HG03469 (cell line): Measurements from ENCODE around the gene MYOT.

Source experiments
- ATAC-seq: cut with Tn5 transposase; IDR thresholded peaks from one replicate; pipeline ENCODE4 v1.9.1; 2021; ENCODE audit warnings: mild to moderate bottlenecking, moderate library complexity, moderate number of reproducible peaks; ENCODE audit not compliant: unreplicated experiment

Gene MYOT

DNA sequence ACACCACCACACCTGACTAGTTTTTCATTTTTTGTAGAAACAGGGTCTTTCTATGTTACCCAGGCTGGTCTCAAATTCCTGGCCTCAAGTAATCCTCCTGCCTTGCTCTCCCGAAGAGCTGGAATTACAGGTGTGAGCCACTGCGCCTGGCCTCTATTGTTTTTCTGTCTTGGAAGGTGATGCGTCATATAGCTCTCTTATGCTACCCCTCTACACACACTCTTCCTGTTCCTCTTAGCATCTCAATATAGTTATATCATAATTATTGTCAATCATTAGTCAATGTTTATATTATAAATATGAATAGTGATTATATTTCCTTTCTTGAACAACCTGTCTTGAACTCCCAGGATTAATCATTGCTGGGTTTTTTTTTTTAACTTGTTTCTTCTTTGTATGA lies 28.9 kb downstream of the MYOT start:
- no peak for ATAC-seq

- ATAC-seq, result no peak
Measured at GRCh38 chr5:137899493-137899892, 31.8 kb downstream of the MYOT start.

DNA sequence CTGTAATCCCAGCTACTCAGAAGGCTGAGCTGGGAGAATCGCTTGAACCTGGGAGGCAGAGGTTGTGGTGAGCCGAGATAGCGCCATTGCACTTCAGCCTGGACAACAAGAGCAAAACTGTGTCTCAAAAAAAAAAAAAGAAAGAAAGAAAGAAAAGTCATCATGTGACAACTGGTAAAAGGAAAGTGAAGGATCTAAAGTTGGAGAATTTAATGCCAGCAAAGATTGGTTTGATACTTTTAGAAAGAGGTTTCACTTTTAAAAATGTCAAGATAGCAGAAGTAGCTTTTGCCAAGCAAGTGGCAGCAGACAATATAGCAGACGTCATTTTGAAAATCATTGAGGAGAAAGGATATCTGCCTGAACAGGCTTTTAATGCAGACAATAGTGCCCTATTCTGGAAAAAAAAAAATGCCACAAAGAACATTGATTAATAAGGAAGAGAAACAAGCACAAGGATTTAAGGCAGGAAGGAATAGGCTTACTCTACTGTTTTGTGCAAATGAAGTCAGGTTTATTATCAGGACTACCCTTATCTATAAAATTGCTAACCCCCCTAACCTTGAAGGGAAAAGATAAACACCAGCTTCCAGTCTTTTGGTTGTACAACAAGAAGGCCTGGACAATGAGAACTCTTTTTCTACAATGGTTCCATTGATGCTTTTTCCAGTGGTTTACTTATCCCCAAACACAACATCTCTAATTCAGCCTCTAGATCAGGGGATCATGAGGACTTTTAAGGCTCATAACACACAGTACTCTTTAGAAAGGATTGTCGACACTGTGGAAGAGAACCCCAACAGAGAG lies 33.6 kb downstream of the MYOT start:
- no peak for ATAC-seq

DNA sequence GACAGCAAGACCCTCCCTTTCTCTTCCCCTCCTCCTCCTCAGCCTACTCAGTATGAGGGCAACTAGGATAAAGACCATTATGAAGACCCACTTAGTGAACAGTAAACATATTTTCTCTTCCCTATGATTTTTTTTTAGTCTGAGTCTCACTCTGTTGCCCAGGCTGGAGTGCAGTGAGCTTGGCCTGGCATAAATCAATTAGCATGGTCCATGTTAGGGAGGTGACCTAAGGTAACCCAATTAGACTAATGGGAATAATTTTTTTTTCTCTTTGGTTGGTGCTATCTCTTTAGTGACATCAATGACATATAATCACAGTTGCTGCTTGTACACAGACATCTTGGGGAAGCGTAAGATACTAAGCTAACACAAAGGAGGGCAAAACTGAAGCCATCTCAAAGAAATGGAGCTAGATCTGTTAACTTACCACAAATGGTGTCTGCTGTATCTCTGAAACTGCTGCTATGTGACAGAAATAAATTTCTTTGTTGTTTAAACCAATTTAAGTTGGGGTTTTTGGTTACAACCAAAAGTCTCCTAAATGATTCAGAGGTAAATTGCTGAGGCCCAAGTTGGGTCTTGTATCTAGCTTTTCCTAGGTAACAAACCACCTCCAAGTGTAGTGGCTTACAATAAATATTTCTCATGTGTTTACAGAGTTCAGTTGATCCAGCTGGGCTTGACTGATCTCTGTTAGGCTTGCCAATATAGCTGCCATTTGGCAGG lies 34.9 kb downstream of the MYOT start:
- no peak for ATAC-seq

DNA sequence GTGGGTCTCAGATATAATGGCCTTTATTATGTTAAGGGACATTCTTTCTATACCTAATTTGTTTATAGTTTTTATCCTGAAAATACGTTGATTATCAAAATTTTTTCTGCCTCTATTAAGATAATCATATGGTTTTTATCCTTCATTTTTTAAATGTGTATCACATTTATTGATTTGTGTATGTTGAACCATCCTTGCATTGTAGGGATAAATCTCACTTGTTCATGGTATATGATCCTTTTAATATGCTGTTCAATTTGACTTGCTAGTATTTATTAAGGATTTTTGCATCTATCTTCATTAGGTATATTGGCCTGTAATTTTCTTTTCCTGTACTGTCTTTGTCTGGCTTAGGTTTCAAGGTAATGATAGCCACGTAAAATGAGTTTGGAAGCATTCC lies 47.1 kb downstream of the MYOT start:
- ATAC-seq, result no peak

- ATAC-seq, result no peak
Measured at GRCh38 chr5:137916923-137917322, 49.3 kb downstream of the MYOT start.

DNA sequence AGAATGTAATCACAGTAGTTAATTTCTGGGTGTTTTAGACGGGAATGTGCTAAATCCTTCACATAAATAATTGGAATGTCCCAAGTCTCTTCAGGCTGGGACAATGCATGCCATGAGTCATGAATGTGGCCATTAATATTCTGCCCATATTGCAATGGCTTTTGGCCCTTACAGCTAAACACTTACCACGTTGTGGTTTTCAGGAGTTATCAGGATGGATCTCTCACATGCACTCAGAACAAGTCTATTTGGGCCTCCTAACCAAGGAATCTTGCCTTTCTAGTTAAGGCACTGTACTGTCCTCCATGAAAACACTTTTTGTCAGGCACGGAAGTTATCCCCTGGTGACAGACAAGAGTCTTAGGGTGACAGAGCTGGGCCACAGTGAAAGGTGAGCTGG lies 54.3 kb downstream of the MYOT start:
- no peak for ATAC-seq

GRCh38 chr5:137923856-137924255 lies 56.2 kb downstream of the MYOT start:
- ATAC-seq, result no peak

DNA sequence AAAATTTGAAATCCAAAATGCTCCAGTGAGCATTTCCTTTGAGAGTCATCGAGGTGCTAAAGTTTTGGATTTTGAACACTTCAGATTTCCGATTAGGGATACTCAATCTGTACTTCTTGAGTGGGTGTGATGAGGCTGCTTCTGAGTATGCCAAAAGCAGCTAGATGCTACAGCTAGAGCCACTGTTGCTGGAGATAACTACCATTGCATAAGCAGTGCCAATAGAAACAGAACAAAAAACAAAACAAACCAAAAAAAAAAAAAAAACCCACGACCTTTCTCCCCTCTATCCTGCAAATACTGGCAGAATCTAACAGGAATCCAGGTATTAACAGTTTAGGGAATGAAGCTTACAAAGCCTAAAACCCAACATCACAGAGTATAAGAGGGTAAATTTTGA lies 65.1 kb downstream of the MYOT start:
- no peak for ATAC-seq

DNA sequence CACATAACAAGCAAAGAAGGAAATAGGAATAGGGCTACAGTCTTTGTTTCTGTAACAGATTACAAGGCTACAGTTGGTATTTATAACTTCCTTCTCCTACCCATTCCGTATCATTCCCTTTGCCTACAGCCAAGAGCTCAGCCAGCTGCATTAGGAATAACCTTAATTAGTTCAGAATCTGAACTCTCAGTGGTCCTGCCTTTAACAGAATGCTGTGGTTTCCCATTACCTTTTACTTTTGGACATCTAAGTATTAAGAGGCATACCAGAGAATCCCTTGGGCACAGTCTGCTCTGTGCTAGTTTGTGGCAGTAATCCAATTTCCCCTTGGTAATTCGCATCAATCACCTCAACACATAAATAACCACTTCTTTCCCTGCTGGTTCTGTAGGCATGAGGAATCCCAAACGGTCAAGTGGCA lies 65.8 kb downstream of the MYOT start:
- ATAC-seq, result no peak

DNA sequence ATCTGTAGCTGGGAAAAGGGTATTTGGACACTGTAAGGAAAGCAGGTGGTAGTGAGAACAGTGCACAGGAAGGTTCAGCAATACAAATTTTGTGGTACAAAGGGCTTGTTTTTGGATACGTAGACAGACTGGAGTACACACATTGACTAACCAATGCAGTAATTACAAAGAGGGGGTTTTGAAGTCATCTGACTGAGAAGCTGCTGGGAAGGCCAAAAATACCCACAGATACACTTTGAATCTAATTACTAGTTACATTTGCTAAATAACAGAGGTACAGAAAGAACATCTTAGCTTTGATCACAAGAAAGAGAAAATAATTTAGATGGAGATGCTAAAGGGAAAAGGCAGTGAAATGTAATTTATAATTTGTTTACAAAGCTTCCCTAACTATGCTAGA lies 67.5 kb downstream of the MYOT start:
- no peak for ATAC-seq

- no peak for ATAC-seq
Measured at GRCh38 chr5:137935694-137936093, 68.0 kb downstream of the MYOT start.
